HG02870 (cell line): ENCODE results near the gene GPM6B.

Source experiments
- ATAC-seq: cut with Tn5 transposase; IDR thresholded peaks from one replicate; pipeline ENCODE4 v1.9.1; 2021; ENCODE audit warnings: mild to moderate bottlenecking, moderate library complexity; ENCODE audit not compliant: unreplicated experiment

GPM6B gene

GRCh38 chrX:13825178-13825762, 8.4 kb upstream of the GPM6B start:
- no peak for ATAC-seq

- ATAC-seq, result no peak
Observed at GRCh38 chrX:13824746-13825145, 7.9 kb upstream of the GPM6B start.

- ATAC-seq, result no peak
Observed at GRCh38 chrX:13821738-13822137, 4.8 kb upstream of the GPM6B start.

- no peak for ATAC-seq
Observed at GRCh38 chrX:13816176-13816575, 717 bp downstream of the GPM6B start.

- ATAC-seq, result no peak
Observed at GRCh38 chrX:13815664-13816063, 1.2 kb downstream of the GPM6B start.

GRCh38 chrX:13808865-13809264, 8.0 kb downstream of the GPM6B start:
- ATAC-seq, result no peak

GRCh38 chrX:13808293-13808692, 8.6 kb downstream of the GPM6B start:
- no peak for ATAC-seq

GRCh38 chrX:13805241-13805640, 11.7 kb downstream of the GPM6B start:
- no peak for ATAC-seq

GRCh38 chrX:13803116-13803515, 13.8 kb downstream of the GPM6B start:
- no peak for ATAC-seq

- ATAC-seq, result no peak
Observed at GRCh38 chrX:13798184-13798583, 18.7 kb downstream of the GPM6B start.

- no peak for ATAC-seq
Observed at GRCh38 chrX:13797512-13797911, 19.4 kb downstream of the GPM6B start.

- ATAC-seq, result no peak
Observed at GRCh38 chrX:13794417-13794816, 22.5 kb downstream of the GPM6B start.

GRCh38 chrX:13793897-13794296, 23.0 kb downstream of the GPM6B start:
- no peak for ATAC-seq

GRCh38 chrX:13791559-13791958, 25.3 kb downstream of the GPM6B start:
- ATAC-seq, result no peak

- no peak for ATAC-seq
Observed at GRCh38 chrX:13791145-13791544, 25.7 kb downstream of the GPM6B start.

- no peak for ATAC-seq
Observed at GRCh38 chrX:13790206-13791131, 26.4 kb downstream of the GPM6B start.

GRCh38 chrX:13786048-13786447, 30.8 kb downstream of the GPM6B start:
- no peak for ATAC-seq

GRCh38 chrX:13780868-13781427, 35.9 kb downstream of the GPM6B start:
- ATAC-seq, result no peak

GRCh38 chrX:13778916-13779315, 38.0 kb downstream of the GPM6B start:
- no peak for ATAC-seq

- no peak for ATAC-seq
Observed at GRCh38 chrX:13776387-13776786, 40.5 kb downstream of the GPM6B start.

- ATAC-seq, result no peak
Observed at GRCh38 chrX:13775837-13776236, 41.1 kb downstream of the GPM6B start.

- no peak for ATAC-seq
Observed at GRCh38 chrX:13774696-13775095, 42.2 kb downstream of the GPM6B start.
